GM10266 (cell line): Measurements from ENCODE around the gene CHURC1.

ENCODE experiments used
- DNase-seq: peaks from one replicate; pipeline ENCODE4 v3.0.0; 2012; ENCODE audit errors: extremely low spot score
- CTCF ChIP-seq: IDR thresholded peaks from 2 replicates; pipeline ENCODE4 v1.5.1; 2012; ENCODE audit warnings: mild to moderate bottlenecking, low read depth; ENCODE audit not compliant: control insufficient read depth, insufficient read depth; ENCODE audit errors: missing control alignments

CHURC1 gene

DNA sequence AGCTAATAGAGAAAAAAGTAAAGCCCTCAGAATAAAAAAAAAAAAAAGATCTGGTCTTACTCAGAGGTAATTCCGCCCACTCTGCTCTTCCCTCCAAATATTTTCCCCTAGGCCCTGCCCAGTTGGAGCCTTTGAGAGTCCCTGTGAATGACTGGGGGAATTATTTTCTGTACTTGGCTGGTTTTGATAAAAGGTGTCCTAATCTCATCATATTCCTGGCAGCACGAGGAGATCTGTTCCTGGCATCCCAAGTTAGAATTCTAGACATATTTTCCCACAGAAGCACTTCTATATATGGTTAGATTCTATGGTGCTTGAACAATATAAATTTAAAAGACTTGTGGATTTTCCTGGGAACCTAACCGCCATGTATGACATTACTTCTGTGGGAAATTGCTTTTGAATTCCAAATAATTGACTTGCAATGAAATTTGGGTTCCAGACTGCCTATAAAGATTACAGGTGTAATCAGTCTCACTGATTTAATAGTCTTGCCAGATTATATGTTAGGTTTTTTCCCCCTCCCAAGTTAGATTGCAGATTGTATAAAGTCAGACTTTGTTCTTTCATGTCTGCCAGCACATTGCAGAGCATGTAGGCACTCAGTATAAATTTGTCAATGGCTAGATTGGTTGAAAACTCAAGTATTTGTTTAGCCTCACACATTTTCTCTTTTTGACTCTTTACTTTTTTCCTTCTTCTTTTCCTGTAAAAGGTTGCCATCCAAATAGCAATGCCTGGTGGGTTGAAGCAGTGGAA, 16.0 kb downstream of the CHURC1 start:
- TF ChIP-seq CTCF: no peak
- DNase-seq: no peak

DNA sequence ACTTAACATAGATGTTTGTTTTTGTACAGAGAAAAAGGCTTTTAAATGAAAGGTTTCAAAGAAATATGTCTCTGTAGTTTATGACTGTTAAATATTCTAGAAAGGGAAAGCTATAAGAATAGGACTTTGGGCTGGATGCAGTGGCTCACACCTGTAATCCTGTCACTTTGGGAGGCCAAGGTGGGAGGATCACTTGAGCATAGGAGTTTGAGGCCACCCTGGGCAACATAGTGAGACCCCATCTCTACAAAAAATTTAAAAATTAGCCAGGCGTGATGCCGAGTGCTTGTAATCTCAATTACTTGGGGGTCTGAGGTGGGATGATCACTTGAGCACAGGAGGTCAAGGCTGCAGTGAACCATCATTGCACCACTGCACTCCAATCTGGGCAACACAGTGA, 16.9 kb downstream of the CHURC1 start:
- no peak for TF ChIP-seq CTCF
- no peak for DNase-seq

GRCh38 chr14:64932231-64932630, 18.0 kb downstream of the CHURC1 start:
- no peak for DNase-seq
- TF ChIP-seq CTCF: no peak

DNA sequence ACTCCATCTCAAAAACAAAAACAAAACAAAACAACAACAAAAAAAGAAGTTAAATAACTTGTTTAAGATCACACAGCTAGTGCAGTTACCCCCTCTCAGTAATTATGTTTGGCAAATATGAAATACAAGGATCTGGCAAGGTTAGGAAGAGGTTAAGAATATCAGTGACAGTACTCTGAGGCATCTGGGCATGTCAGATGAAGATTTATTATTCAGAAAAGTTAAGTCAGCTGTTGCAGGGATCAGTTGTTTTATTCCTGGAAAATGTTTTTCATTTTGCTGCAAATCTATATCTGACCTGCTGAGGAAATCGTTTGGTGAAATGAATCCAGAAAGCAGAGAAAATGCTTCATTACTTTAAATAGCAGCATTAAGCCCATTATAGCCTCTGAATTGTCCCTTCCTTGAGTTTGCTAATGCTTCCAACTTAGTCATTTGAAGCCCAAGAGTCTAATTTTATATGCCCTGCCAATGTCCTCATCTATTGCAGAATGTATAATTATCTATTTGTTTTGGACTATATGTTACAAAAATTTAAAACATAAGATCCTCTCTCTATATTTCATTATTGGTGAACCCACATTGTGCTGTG, 20.2 kb downstream of the CHURC1 start:
- TF ChIP-seq CTCF: no peak
- DNase-seq: no peak

DNA sequence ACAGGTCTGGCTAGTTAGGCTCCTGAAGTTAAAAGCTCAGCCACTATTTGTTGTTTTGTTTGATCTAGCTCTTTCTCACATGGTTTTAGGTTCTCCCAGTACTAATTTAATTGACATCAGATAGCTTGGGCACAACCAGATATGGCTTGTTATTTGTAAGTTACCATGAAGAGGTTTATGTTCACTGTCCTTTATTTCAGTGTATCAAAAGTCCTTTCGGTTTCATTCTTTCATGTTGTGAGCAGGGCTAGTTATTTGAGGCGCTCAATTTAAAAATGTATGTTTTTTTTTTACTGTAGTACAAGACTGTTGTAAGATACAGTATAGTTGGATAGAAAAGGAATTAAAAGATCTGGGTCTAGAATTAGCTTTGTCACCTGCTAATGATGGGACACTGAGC, 21.3 kb downstream of the CHURC1 start:
- no peak for DNase-seq
- no peak for TF ChIP-seq CTCF

DNA sequence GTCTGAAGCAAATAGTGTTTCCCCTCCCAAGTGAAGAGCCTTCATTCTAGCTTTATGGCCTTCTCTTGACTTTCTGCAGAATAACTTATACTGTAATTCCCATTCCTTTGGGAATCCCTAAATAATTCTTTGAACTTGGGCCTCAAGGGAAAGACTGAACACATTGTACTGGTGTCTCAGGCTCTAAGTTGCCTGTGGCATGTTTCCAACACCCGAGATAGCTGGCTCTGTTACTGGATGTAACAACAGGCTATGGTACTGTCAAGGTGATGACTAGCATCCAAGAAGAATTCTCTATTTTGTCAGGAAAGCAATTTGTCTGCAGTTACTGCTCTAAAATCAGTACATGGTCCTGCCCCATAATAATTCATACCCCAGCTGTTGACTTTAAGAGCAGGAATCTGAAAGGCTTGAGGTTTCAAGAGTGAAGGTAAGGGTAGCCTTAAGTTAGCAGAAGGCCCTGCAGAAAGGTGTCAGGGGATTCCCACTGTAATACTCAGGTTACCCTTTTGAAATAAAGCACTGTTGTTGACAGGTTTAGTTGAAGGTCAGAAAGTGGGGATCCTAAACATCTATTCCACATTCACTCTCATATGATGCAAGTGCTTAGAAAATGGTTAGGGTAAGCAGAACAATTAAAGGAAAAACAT, 23.0 kb downstream of the CHURC1 start:
- DNase-seq: no peak
- TF ChIP-seq CTCF: no peak

- DNase-seq: no peak
- no peak for TF ChIP-seq CTCF
Measured at GRCh38 chr14:64937821-64938193, 23.6 kb downstream of the CHURC1 start.
